Adrenal gland (tissue), 5 donors: Measurements from ENCODE around the gene CLEC10A.

Experiments used
- POLR2A ChIP-seq, 2 donors: fragments of 450-650 bp; IDR thresholded peaks; one replicate each; pipeline ENCODE4 v1.6.1; 2017; ENCODE audit warnings: antibody characterized with exemption in 2 of 2, mild to moderate bottlenecking in 2 of 2, moderate library complexity in 1 of 2
- TF ChIP-seq, protein P1 (sequence below), 6 experiments: fragments of 450-650 bp in 4 of 6; fragments of 200-600 bp in 2 of 6; sonication (generic) in 1 of 6; IDR thresholded peaks; 1 replicate in 5 of 6; 2 replicates in 1 of 6; pipeline versions ENCODE4 v1.5.1 to v1.8.0; 2016 to 2021; ENCODE audit warnings: antibody characterized with exemption in 6 of 6, mild to moderate bottlenecking in 2 of 6, moderate library complexity in 1 of 6
- donor health status: DM: no; HTN: no; CAD: no.

DNA sequence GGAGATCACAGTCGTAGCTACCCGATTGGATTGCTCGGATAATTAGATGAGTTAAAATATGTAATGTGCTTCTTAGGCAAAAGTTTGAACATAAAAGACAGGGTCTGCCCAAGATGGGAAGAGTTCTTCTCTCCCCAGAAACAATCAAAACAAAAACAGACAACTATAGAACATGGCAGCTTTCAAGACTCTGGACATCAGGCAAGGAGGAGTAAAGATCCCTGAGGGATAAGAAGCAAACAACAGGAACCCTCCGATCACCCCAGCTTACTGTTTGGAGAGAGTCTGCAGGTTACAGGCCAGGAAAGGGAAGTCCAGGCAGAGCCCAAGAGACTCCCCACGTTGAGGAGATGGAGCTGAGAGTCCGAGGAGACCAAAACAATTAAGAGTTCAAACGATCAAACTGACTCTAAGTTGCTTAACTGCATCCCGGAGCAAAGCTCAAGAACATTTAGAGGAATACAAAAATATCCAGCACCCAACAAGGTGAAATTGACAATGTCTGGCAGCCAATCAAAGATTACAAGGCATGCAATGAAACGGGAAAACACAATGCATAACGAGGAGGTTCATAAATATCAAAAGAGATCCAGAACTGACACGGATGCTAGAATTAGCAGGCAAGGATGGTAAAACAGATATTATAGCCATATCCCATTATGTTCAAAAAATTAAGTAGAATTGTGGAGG, 30.7 kb upstream of the CLEC10A start:
- TF ChIP-seq, protein P1, sequence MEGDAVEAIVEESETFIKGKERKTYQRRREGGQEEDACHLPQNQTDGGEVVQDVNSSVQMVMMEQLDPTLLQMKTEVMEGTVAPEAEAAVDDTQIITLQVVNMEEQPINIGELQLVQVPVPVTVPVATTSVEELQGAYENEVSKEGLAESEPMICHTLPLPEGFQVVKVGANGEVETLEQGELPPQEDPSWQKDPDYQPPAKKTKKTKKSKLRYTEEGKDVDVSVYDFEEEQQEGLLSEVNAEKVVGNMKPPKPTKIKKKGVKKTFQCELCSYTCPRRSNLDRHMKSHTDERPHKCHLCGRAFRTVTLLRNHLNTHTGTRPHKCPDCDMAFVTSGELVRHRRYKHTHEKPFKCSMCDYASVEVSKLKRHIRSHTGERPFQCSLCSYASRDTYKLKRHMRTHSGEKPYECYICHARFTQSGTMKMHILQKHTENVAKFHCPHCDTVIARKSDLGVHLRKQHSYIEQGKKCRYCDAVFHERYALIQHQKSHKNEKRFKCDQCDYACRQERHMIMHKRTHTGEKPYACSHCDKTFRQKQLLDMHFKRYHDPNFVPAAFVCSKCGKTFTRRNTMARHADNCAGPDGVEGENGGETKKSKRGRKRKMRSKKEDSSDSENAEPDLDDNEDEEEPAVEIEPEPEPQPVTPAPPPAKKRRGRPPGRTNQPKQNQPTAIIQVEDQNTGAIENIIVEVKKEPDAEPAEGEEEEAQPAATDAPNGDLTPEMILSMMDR (IDR thresholded peaks at IDR 0.05) = no peak
- no peak for TF ChIP-seq POLR2A (IDR thresholded peaks at IDR 0.05)
